H9 (cell line): ENCODE data around the gene IL17RE. TPM values are rescaled to one million over a fixed set of nuclear protein-coding genes. Genes with fewer than 3 reads are reported as not detected.
"Not testable (repeated sequence)": the region's sequence is repeated elsewhere in the genome, so short reads cannot be mapped to it uniquely, and the experiment has no call there.

ENCODE experiments used
- DNase-seq: peaks from one replicate; pipeline ENCODE4 v3.0.0-alpha.2; 2017
- H2AFZ ChIP-seq: one replicate; pipeline ENCODE4 v1.6.1; 2013; ENCODE audit warnings: mild to moderate bottlenecking, low read length, control low read depth, moderate library complexity
- H2AK5ac ChIP-seq: 2 replicates; pipeline ENCODE4 v1.6.1; 2013; ENCODE audit warnings: low read length, control low read depth, mixed read lengths; ENCODE audit not compliant: insufficient read length
- H2BK120ac ChIP-seq: one replicate; pipeline ENCODE4 v1.6.1; 2013; ENCODE audit warnings: low read depth, mild to moderate bottlenecking, low read length, control low read depth, inconsistent platforms; ENCODE audit not compliant: poor library complexity, severe bottlenecking
- H2BK12ac ChIP-seq: 2 replicates; pipeline ENCODE4 v1.6.1; 2013; ENCODE audit warnings: low read length, control low read depth, mixed read lengths, low read depth; ENCODE audit not compliant: insufficient read length
- H2BK15ac ChIP-seq: 2 replicates; pipeline ENCODE4 v1.6.1; 2013; ENCODE audit warnings: low read depth, low read length, control low read depth
- H2BK20ac ChIP-seq: one replicate; pipeline ENCODE4 v1.6.1; 2013; ENCODE audit warnings: low read depth, mild to moderate bottlenecking, low read length, control low read depth, inconsistent platforms; ENCODE audit not compliant: poor library complexity, severe bottlenecking
- H2BK5ac ChIP-seq: 2 replicates; pipeline ENCODE4 v1.6.1; 2013; ENCODE audit warnings: low read length, control low read depth, mixed read lengths; ENCODE audit not compliant: insufficient read length
- H3K14ac ChIP-seq: 2 replicates; pipeline ENCODE4 v1.6.1; 2013; ENCODE audit warnings: low read length, control low read depth; ENCODE audit not compliant: insufficient read depth
- H3K18ac ChIP-seq: 2 replicates; pipeline ENCODE4 v1.6.1; 2013; ENCODE audit warnings: low read depth, mild to moderate bottlenecking, mixed read lengths, low read length, control low read depth; ENCODE audit not compliant: insufficient read length
- H3K23ac ChIP-seq: 2 replicates; pipeline ENCODE4 v1.6.1; 2013; ENCODE audit warnings: low read length, control low read depth, mixed read lengths, low read depth; ENCODE audit not compliant: insufficient read length
- H3K23me2 ChIP-seq: 2 replicates; pipeline ENCODE4 v1.6.1; 2013; ENCODE audit warnings: low read depth, mild to moderate bottlenecking, mixed read lengths, low read length, control low read depth; ENCODE audit not compliant: insufficient read length, poor library complexity, severe bottlenecking
- H3K27ac ChIP-seq: 2 replicates; pipeline ENCODE4 v1.5.1; 2013; ENCODE audit warnings: low read length, control low read depth, mixed read lengths, low read depth; ENCODE audit not compliant: insufficient read length
- H3K27me3 ChIP-seq: 2 replicates; pipeline ENCODE4 v1.6.1; 2013; ENCODE audit warnings: low read length, control low read depth, inconsistent platforms; ENCODE audit not compliant: insufficient read depth
- H3K4ac ChIP-seq: 2 replicates; pipeline ENCODE4 v1.6.1; 2013; ENCODE audit warnings: low read depth, mild to moderate bottlenecking, control low read depth, inconsistent platforms, low read length, moderate library complexity
- H3K4me1 ChIP-seq: 2 replicates; pipeline ENCODE4 v1.6.1; 2013; ENCODE audit warnings: low read length, control low read depth, inconsistent platforms; ENCODE audit not compliant: insufficient read depth
- H3K4me2 ChIP-seq: 2 replicates; pipeline ENCODE4 v1.6.1; 2013; ENCODE audit warnings: low read length, control low read depth, mixed read lengths; ENCODE audit not compliant: insufficient read length, insufficient read depth
- H3K56ac ChIP-seq: 2 replicates; pipeline ENCODE4 v1.6.1; 2013; ENCODE audit warnings: low read depth, mild to moderate bottlenecking, mixed read lengths, low read length, control low read depth; ENCODE audit not compliant: insufficient read length
- H3K79me1 ChIP-seq: 2 replicates; pipeline ENCODE4 v1.6.1; 2013; ENCODE audit warnings: low read depth, mild to moderate bottlenecking, moderate library complexity, low read length, control low read depth, inconsistent platforms; ENCODE audit not compliant: insufficient read depth, poor library complexity, severe bottlenecking
- H3K79me2 ChIP-seq: 2 replicates; pipeline ENCODE4 v1.6.1; 2013; ENCODE audit warnings: low read length, control low read depth, inconsistent platforms; ENCODE audit not compliant: insufficient read depth
- H3K9ac ChIP-seq: 2 replicates; pipeline ENCODE4 v1.6.1; 2013; ENCODE audit warnings: low read length, control low read depth, mixed read lengths; ENCODE audit not compliant: insufficient read length; ENCODE audit errors: extremely low read depth
- H3K9me3 ChIP-seq: one replicate; pipeline ENCODE4 v1.6.1; 2013; ENCODE audit warnings: low read depth, low read length, inconsistent platforms; ENCODE audit not compliant: control insufficient read depth
- H3T11ph ChIP-seq: one replicate; pipeline ENCODE4 v1.6.1; 2013; ENCODE audit warnings: mild to moderate bottlenecking, low read length, control low read depth, inconsistent platforms
- H4K20me1 ChIP-seq: one replicate; pipeline ENCODE4 v1.6.1; 2013; ENCODE audit not compliant: control insufficient read depth, insufficient read length, insufficient read depth
- H4K5ac ChIP-seq: 2 replicates; pipeline ENCODE4 v1.6.1; 2013; ENCODE audit warnings: low read depth, mild to moderate bottlenecking, mixed read lengths, low read length, control low read depth; ENCODE audit not compliant: insufficient read length
- H4K8ac ChIP-seq: replicated peaks from 2 replicates; pipeline ENCODE4 v1.6.1; 2013; ENCODE audit warnings: low read length, control low read depth, mixed read lengths, low read depth; ENCODE audit not compliant: insufficient read length
- H4K91ac ChIP-seq: 2 replicates; pipeline ENCODE4 v1.6.1; 2013; ENCODE audit warnings: low read depth, mild to moderate bottlenecking, moderate library complexity, mixed read lengths, low read length, control low read depth; ENCODE audit not compliant: insufficient read length
- H3K27ac Mint-ChIP-seq, 3 experiments: 2 replicates in 2 of 3; 3 replicates in 1 of 3; pipeline ENCODE4 v1.8.0; 2020 to 2021; ENCODE audit warnings: mixed read lengths in 3 of 3, mild to moderate bottlenecking in 1 of 3, moderate library complexity in 1 of 3
- H3K27me3 Mint-ChIP-seq: 2 replicates; pipeline ENCODE4 v1.8.0; 2021; ENCODE audit warnings: low read depth, mild to moderate bottlenecking, moderate library complexity, mixed read lengths
- H3K36me3 Mint-ChIP-seq, 3 experiments: 2 replicates in 2 of 3; 3 replicates in 1 of 3; pipeline ENCODE4 v1.8.0; 2020 to 2021; ENCODE audit warnings: low read depth in 3 of 3, mixed read lengths in 3 of 3; ENCODE audit not compliant: insufficient read depth in 1 of 3
- H3K4me1 Mint-ChIP-seq, 2 experiments: 2 replicates each; pipeline ENCODE4 v1.8.0; 2020; ENCODE audit warnings: mixed read lengths in 2 of 2
- H3K4me3 Mint-ChIP-seq, 2 experiments: 2 replicates in 1 of 2; 3 replicates in 1 of 2; pipeline ENCODE4 v1.8.0; 2020 to 2021; ENCODE audit warnings: mild to moderate bottlenecking in 2 of 2, mixed read lengths in 2 of 2, moderate library complexity in 1 of 2
- H3K9me3 Mint-ChIP-seq, 2 experiments: 2 replicates in 1 of 2; 3 replicates in 1 of 2; pipeline ENCODE4 v1.8.0; 2020; ENCODE audit warnings: mild to moderate bottlenecking in 2 of 2, mixed read lengths in 2 of 2, moderate library complexity in 1 of 2
- CTCF ChIP-seq: fragments of 200-600 bp; sonication (generic); conservative IDR thresholded peaks from 3 replicates; pipeline ENCODE4 v1.8.0; 2021; ENCODE audit warnings: antibody characterized with exemption, mild to moderate bottlenecking
- WGBS: extraction: QIAGEN DNeasy Blood & Tissue Kit; methylation state at CpG from one replicate; pipeline ENCODE4 v1.1.7; 2013; ENCODE audit warnings: missing lambda C conversion rate, low lambda C conversion rate, mixed read lengths; ENCODE audit not compliant: insufficient read length; ENCODE audit errors: extremely low coverage; 5-methylcytosine and 5-hydroxymethylcytosine counted together
- total RNA-seq: library from RNA; stranded (reverse); gene quantifications from 2 replicates; pipeline ENCODE4 v1.2.1, GENCODE V29; 2021

The IL17RE gene
- total RNA-seq, 1 experiment from 2014 or later, result 2.1 TPM

DNA sequence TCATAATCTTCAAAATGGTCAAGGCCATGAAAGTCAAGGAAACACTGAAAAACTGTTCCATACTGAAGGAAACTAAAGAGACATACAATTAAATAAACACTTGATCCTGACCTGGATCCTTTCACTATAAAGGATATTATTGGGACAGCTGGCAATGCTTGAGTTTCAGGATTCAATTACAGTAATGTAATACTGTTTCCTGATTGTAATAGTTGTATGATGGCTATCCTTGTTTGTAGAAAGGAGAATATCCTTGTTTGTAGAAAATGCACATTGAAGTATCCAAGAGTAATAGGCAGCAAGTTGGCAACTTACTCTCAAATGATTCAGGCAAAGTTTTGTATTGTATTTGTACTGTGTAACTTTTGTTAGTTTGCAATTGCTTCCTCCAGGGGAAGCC is 27.2 kb upstream of the IL17RE start:
- TF ChIP-seq CTCF, result no peak
- Histone ChIP-seq H2BK5ac (no peak overlapping the region), H4K5ac (no peak overlapping the region), H3K4ac (no peak overlapping the region), H2BK12ac (no peak overlapping the region), H3K18ac (no peak overlapping the region), H3K9ac (no peak overlapping the region), H4K8ac (no peak overlapping the region), H3K4me1 (no peaks in the 10 kb centered on the region), H2BK120ac (no peak overlapping the region), H4K91ac (no peak overlapping the region), H3K79me2 (no peaks in the 10 kb centered on the region), H2BK15ac (no peak overlapping the region), H3K14ac (no peak overlapping the region), H3K9me3 (no peaks in the 10 kb centered on the region), H2AFZ (no peak overlapping the region), H3K56ac (no peak overlapping the region), H2BK20ac (peak overlapping the region; percentile 26), H3K23me2 (no peaks in the 10 kb centered on the region), H3K23ac (no peak overlapping the region), H3K79me1 (no peaks in the 10 kb centered on the region), H4K20me1 (no peaks in the 10 kb centered on the region), H3K27me3 (no peaks in the 10 kb centered on the region), H3K4me2 (no peak overlapping the region), H3K27ac (no peak overlapping the region), H2AK5ac (no peak overlapping the region), H3T11ph (no peak overlapping the region)
- Mint-ChIP-seq H3K36me3 (no peaks in the 10 kb centered on the region), H3K9me3 (no peaks in the 10 kb centered on the region), H3K4me1 (peaks cover 3 to 5% of the 10 kb centered on the region in 2 experiments; a peak in 2 of 4 replicates), H3K4me3 (no peak overlapping the region), H3K27me3 (no peaks in the 10 kb centered on the region; the same call in none of the 2 replicates), H3K27ac (no peak overlapping the region)
- no peak for DNase-seq

- not testable (repeated sequence) for H3K4ac ChIP-seq, H3K9ac ChIP-seq, H2AK5ac ChIP-seq, H2BK15ac ChIP-seq, H3K4me3 Mint-ChIP-seq, H2AFZ ChIP-seq, H4K5ac ChIP-seq, H3K23me2 ChIP-seq, H2BK5ac ChIP-seq, H3K79me2 ChIP-seq, H3K79me1 ChIP-seq, H3K9me3 Mint-ChIP-seq, H3K18ac ChIP-seq, H3K27ac ChIP-seq, H3T11ph ChIP-seq, H3K36me3 Mint-ChIP-seq, H3K27me3 ChIP-seq, H3K56ac ChIP-seq, H3K9me3 ChIP-seq, H4K8ac ChIP-seq, H2BK20ac ChIP-seq, H4K91ac ChIP-seq, H2BK120ac ChIP-seq, DNase-seq, H3K27ac Mint-ChIP-seq, H3K4me2 ChIP-seq, H3K4me1 Mint-ChIP-seq, H3K27me3 Mint-ChIP-seq, H3K14ac ChIP-seq, H4K20me1 ChIP-seq, H2BK12ac ChIP-seq, H3K4me1 ChIP-seq, H3K23ac ChIP-seq
- no CpG with 5 or more reads among the region's 4 CpGs for WGBS
These were observed 26.4 kb upstream of the IL17RE start for GRCh38 chr3:9876255-9876654.
